Liver (tissue), 9 donors: ENCODE data around the gene PHLPP1. TPM values are rescaled to one million over a fixed set of nuclear protein-coding genes. Genes with fewer than 3 reads are reported as not detected.

Experiments
- DNase-seq: peaks from one replicate; pipeline ENCODE4 v3.0.0-alpha.2; 2017; ENCODE audit warnings: low spot score
- H3K27ac ChIP-seq, 2 donors: one replicate each; pipeline ENCODE4 v1.7.0; 2013; ENCODE audit warnings: inconsistent platforms in 2 of 2, low read length in 2 of 2, control low read depth in 1 of 2, low read depth in 1 of 2, mild to moderate bottlenecking in 1 of 2
- H3K27me3 ChIP-seq, 4 donors: one replicate each; pipeline versions ENCODE4 v1.6.1 to v1.7.0; 2013; ENCODE audit warnings: low read length in 3 of 4, inconsistent platforms in 1 of 4, mild to moderate bottlenecking in 1 of 4, moderate library complexity in 1 of 4; ENCODE audit not compliant: control insufficient read depth in 4 of 4, insufficient read depth in 4 of 4
- H3K36me3 ChIP-seq, 4 donors: one replicate each; pipeline versions ENCODE4 v1.6.1 to v1.7.0; 2013; ENCODE audit warnings: low read length in 3 of 4, mild to moderate bottlenecking in 3 of 4, low read depth in 1 of 4, moderate library complexity in 1 of 4; ENCODE audit not compliant: control insufficient read depth in 4 of 4, insufficient read depth in 3 of 4
- H3K4me1 ChIP-seq, 4 donors: one replicate each; pipeline versions ENCODE4 v1.6.1 to v1.7.0; 2013; ENCODE audit warnings: low read length in 3 of 4, mild to moderate bottlenecking in 3 of 4, moderate library complexity in 1 of 4; ENCODE audit not compliant: control insufficient read depth in 4 of 4, insufficient read depth in 4 of 4
- H3K4me3 ChIP-seq, 3 donors: one replicate each; pipeline versions ENCODE4 v1.6.1 to v1.7.0; 2013; ENCODE audit warnings: low read length in 3 of 3, control low read depth in 1 of 3, low read depth in 1 of 3, mild to moderate bottlenecking in 1 of 3
- H3K9ac ChIP-seq, 2 donors: one replicate each; pipeline ENCODE4 v1.7.0; 2013; ENCODE audit warnings: low read length in 2 of 2, mild to moderate bottlenecking in 2 of 2, moderate library complexity in 2 of 2, control low read depth in 1 of 2, low read depth in 1 of 2
- H3K9me3 ChIP-seq, 4 donors: one replicate each; pipeline versions ENCODE4 v1.6.1 to v1.7.0; 2013; ENCODE audit warnings: low read length in 3 of 4; ENCODE audit not compliant: control insufficient read depth in 4 of 4
- FOXA1 ChIP-seq: IDR thresholded peaks from 2 replicates; pipeline ENCODE4 v1.6.1; 2016; ENCODE audit warnings: antibody characterized with exemption
- FOXA2 ChIP-seq: IDR thresholded peaks from 2 replicates; pipeline ENCODE4 v1.6.1; 2016; ENCODE audit warnings: antibody characterized with exemption
- GABPA ChIP-seq, 2 donors: IDR thresholded peaks in 1 of 2; conservative IDR thresholded peaks in 1 of 2; 2 replicates each; pipeline ENCODE4 v1.6.1; 2016; ENCODE audit warnings: antibody characterized with exemption in 2 of 2, mild to moderate bottlenecking in 1 of 2, moderate library complexity in 1 of 2
- HNF4A ChIP-seq, 2 donors: conservative IDR thresholded peaks; 2 replicates each; pipeline ENCODE4 v1.6.1; 2016; ENCODE audit warnings: antibody characterized with exemption in 2 of 2, mild to moderate bottlenecking in 2 of 2
- HNF4G ChIP-seq: IDR thresholded peaks from 2 replicates; pipeline ENCODE4 v1.6.1; 2016; ENCODE audit warnings: antibody characterized with exemption
- JUND ChIP-seq, 2 donors: IDR thresholded peaks; 2 replicates each; pipeline ENCODE4 v1.6.1; 2016; ENCODE audit warnings: antibody characterized with exemption in 2 of 2
- RAD21 ChIP-seq, 2 donors: IDR thresholded peaks; 2 replicates each; pipeline ENCODE4 v1.6.1; 2016; ENCODE audit warnings: antibody characterized with exemption in 2 of 2, mild to moderate bottlenecking in 2 of 2
- RXRA ChIP-seq, 2 donors: IDR thresholded peaks; 2 replicates each; pipeline ENCODE4 v1.6.1; 2017 to 2018; ENCODE audit warnings: antibody characterized with exemption in 2 of 2, mild to moderate bottlenecking in 1 of 2
- SP1 ChIP-seq: IDR thresholded peaks from 2 replicates; pipeline ENCODE4 v1.6.1; 2018; ENCODE audit warnings: antibody characterized with exemption, mild to moderate bottlenecking
- TAF1 ChIP-seq: conservative IDR thresholded peaks from 2 replicates; pipeline ENCODE4 v1.6.1; 2016; ENCODE audit warnings: antibody characterized with exemption, mild to moderate bottlenecking
- YY1 ChIP-seq: IDR thresholded peaks from 2 replicates; pipeline ENCODE4 v1.6.1; 2016; ENCODE audit warnings: antibody characterized with exemption, mild to moderate bottlenecking
- WGBS: extraction: QIAGEN DNeasy Blood & Tissue Kit; methylation state at CpG from one replicate; pipeline ENCODE4 v1.1.7; 2013; 5-methylcytosine and 5-hydroxymethylcytosine counted together
- polyA plus RNA-seq, 2 donors: library from polyadenylated mRNA; stranded (reverse) in 1 of 2; unstranded in 1 of 2; fragments of 200-250 nt in 1 of 2; fragments of >200 nt in 1 of 2; fragmentation: Nextera tagmentation in 1 of 2; extraction: Ambion mirVana in 1 of 2; gene quantifications; one replicate each; pipeline versions ENCODE4 v1.2.1 to v1.2.3, GENCODE V29; 2013 to 2015
- total RNA-seq, 2 donors: library from RNA; depleted of rRNA; stranded (reverse); fragments of >200 nt; gene quantifications; one replicate each; pipeline ENCODE4 v1.2.3, GENCODE V29; 2014
- TF ChIP-seq, protein P1 (sequence below): IDR thresholded peaks from 2 replicates; pipeline ENCODE4 v1.6.1; 2016; ENCODE audit warnings: antibody characterized with exemption
- TF ChIP-seq, protein P2 (sequence below): IDR thresholded peaks from 2 replicates; pipeline ENCODE4 v1.6.1; 2016; ENCODE audit warnings: antibody characterized with exemption
- TF ChIP-seq, protein P3 (sequence below): IDR thresholded peaks from 2 replicates; pipeline ENCODE4 v1.6.1; 2016; ENCODE audit warnings: antibody characterized with exemption
- TF ChIP-seq, protein P4 (sequence below): IDR thresholded peaks from 2 replicates; pipeline ENCODE4 v1.6.1; 2016; ENCODE audit warnings: antibody characterized with exemption, mild to moderate bottlenecking
- donor health status: healthy.
- donor health status: healthy.
- donor health status: healthy.
- donor health status: healthy.
- donor health status: healthy.

The PHLPP1 gene
- total and polyA plus RNA-seq, 4 donors: 4.2 to 14.5 (median 8.6) TPM

DNA sequence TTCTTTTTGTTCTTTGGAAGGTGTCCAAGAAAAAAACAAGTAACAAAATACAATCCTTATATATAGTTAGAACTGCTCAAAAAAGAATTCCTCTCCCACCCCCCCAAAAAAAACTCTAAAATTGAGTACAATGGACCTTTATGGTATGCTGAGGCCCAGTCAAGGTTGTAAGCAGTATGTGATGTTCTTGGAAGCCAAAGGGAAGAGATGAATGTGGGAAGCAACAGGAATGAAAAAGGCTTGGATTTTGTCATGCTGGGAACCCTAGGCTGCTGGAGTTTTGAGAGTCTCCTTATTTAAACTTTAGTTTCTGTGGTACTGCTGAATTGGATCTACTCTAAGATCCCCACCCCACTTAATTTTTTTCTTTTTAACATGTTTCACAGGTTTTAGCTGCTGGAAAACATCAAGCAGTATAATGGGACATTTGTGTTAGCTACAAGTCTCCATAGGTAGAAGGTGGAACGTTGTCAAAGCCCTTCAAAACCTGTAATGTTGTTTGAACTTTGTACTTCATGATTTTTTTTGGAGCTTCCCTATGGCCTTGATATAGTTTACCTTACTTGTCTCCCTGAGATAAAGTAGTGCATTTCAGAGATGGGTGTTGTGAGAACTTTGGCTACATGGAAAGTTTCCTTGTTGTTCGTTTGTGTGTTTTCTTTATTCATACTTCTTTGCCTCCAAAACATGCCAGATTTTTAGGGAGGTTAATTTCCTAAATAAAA lies 57.7 kb downstream of the PHLPP1 start:
- Histone ChIP-seq H3K4me1 (peaks cover 0 to 27% (median 3%) of the 10 kb centered on the region in 4 donors), H3K27me3 (no peaks in the 10 kb centered on the region), H3K4me3 (no peak overlapping the region), H3K9me3 (no peaks in the 10 kb centered on the region), H3K27ac (no peak overlapping the region), H3K36me3 (no peaks in the 10 kb centered on the region), H3K9ac (no peak overlapping the region)
- 55% methylated on average over 2 of the region's 2 CpGs for WGBS
- no peak for TF ChIP-seq FOXA2
- TF ChIP-seq YY1: no peak
- no peak for TF ChIP-seq TAF1
- no peak for TF ChIP-seq FOXA1
- peak in 1 of 2 donors; percentile 9 for TF ChIP-seq HNF4A (conservative IDR thresholded peaks at IDR 0.05)
- DNase-seq: no peak

DNA sequence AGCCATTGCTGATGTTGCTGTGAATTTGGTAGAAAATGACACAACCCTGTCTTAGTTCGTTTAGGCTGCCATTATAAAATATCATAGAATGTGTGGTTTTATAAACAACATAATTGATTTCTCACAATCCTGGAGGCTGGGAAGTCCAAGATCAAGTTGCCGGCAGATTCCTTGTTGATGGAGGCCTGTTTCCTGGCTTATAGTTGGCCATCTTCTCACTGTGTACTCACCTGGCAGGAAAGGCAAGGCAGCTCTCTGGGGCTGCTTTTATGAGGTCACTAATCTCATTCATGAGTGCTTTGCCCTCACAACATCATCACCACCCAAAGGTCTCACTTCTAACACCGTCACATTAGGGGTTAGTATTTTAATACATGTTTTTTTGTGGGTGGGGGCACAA lies 58.4 kb downstream of the PHLPP1 start:
- peaks cover 0 to 23% (median under 1%) of the 10 kb centered on the region in 4 donors for H3K4me1 ChIP-seq
- no peak for TF ChIP-seq RAD21 (IDR thresholded peaks at IDR 0.05)
- TF ChIP-seq, protein P1, sequence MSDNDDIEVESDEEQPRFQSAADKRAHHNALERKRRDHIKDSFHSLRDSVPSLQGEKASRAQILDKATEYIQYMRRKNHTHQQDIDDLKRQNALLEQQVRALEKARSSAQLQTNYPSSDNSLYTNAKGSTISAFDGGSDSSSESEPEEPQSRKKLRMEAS: no peak
- TF ChIP-seq FOXA1: no peak
- no peak for TF ChIP-seq SP1
- TF ChIP-seq, protein P2, sequence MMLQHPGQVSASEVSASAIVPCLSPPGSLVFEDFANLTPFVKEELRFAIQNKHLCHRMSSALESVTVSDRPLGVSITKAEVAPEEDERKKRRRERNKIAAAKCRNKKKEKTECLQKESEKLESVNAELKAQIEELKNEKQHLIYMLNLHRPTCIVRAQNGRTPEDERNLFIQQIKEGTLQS: no peak
- TF ChIP-seq, protein P3, sequence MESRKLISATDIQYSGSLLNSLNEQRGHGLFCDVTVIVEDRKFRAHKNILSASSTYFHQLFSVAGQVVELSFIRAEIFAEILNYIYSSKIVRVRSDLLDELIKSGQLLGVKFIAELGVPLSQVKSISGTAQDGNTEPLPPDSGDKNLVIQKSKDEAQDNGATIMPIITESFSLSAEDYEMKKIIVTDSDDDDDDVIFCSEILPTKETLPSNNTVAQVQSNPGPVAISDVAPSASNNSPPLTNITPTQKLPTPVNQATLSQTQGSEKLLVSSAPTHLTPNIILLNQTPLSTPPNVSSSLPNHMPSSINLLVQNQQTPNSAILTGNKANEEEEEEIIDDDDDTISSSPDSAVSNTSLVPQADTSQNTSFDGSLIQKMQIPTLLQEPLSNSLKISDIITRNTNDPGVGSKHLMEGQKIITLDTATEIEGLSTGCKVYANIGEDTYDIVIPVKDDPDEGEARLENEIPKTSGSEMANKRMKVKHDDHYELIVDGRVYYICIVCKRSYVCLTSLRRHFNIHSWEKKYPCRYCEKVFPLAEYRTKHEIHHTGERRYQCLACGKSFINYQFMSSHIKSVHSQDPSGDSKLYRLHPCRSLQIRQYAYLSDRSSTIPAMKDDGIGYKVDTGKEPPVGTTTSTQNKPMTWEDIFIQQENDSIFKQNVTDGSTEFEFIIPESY: no peak
- TF ChIP-seq HNF4A (conservative IDR thresholded peaks at IDR 0.05): no peak
- TF ChIP-seq RXRA (IDR thresholded peaks at IDR 0.05): no peak
- no peak for TF ChIP-seq TAF1
- no peak for TF ChIP-seq HNF4G
- no peak for TF ChIP-seq GABPA (IDR thresholded peaks at IDR 0.05 in 1 of 2, conservative IDR thresholded peaks at IDR 0.05 in 1 of 2)
- TF ChIP-seq JUND (IDR thresholded peaks at IDR 0.05): no peak
- TF ChIP-seq, protein P4, sequence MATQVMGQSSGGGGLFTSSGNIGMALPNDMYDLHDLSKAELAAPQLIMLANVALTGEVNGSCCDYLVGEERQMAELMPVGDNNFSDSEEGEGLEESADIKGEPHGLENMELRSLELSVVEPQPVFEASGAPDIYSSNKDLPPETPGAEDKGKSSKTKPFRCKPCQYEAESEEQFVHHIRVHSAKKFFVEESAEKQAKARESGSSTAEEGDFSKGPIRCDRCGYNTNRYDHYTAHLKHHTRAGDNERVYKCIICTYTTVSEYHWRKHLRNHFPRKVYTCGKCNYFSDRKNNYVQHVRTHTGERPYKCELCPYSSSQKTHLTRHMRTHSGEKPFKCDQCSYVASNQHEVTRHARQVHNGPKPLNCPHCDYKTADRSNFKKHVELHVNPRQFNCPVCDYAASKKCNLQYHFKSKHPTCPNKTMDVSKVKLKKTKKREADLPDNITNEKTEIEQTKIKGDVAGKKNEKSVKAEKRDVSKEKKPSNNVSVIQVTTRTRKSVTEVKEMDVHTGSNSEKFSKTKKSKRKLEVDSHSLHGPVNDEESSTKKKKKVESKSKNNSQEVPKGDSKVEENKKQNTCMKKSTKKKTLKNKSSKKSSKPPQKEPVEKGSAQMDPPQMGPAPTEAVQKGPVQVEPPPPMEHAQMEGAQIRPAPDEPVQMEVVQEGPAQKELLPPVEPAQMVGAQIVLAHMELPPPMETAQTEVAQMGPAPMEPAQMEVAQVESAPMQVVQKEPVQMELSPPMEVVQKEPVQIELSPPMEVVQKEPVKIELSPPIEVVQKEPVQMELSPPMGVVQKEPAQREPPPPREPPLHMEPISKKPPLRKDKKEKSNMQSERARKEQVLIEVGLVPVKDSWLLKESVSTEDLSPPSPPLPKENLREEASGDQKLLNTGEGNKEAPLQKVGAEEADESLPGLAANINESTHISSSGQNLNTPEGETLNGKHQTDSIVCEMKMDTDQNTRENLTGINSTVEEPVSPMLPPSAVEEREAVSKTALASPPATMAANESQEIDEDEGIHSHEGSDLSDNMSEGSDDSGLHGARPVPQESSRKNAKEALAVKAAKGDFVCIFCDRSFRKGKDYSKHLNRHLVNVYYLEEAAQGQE: no peak
- no peak for TF ChIP-seq FOXA2
- no peak overlapping the region for H3K9ac ChIP-seq
- H3K9me3 ChIP-seq: no peaks in the 10 kb centered on the region
- no peak for DNase-seq
- H3K27me3 ChIP-seq: no peaks in the 10 kb centered on the region
- no peaks in the 10 kb centered on the region for H3K36me3 ChIP-seq
- no peak overlapping the region for H3K4me3 ChIP-seq
- no peak overlapping the region for H3K27ac ChIP-seq
- WGBS: 89% methylated on average over 3 of the region's 3 CpGs
